CD4-positive, alpha-beta T cell treated with Interleukin-6 at 100 ng/mL for 8 hours (primary cell): Measurements from ENCODE around the gene PDE8B.

Experiments used
- DNase-seq: peaks from one replicate; pipeline ENCODE4 v3.0.0-alpha.2; 2020; ENCODE audit warnings: mixed read lengths, low spot score

PDE8B gene

GRCh38 chr5:77230727-77231470 is 20.4 kb downstream of the PDE8B start:
- no peak for DNase-seq

- DNase-seq, result no peak
These were observed 21.1 kb downstream of the PDE8B start for GRCh38 chr5:77231471-77232138.

- no peak for DNase-seq
These were observed 22.3 kb downstream of the PDE8B start for GRCh38 chr5:77232574-77233358.

- no peak for DNase-seq
These were observed 25.6 kb downstream of the PDE8B start for GRCh38 chr5:77235846-77236721.

GRCh38 chr5:77239126-77239741 is 28.8 kb downstream of the PDE8B start:
- DNase-seq, result no peak

GRCh38 chr5:77241444-77241843 is 31.0 kb downstream of the PDE8B start:
- DNase-seq, result no peak

GRCh38 chr5:77249475-77249874 is 39.0 kb downstream of the PDE8B start:
- DNase-seq, result no peak

- no peak for DNase-seq
These were observed 39.5 kb downstream of the PDE8B start for GRCh38 chr5:77250021-77250420.

GRCh38 chr5:77251921-77252320 is 41.4 kb downstream of the PDE8B start:
- DNase-seq, result no peak

GRCh38 chr5:77255617-77256016 is 45.1 kb downstream of the PDE8B start:
- DNase-seq, result no peak

GRCh38 chr5:77256406-77256805 is 45.9 kb downstream of the PDE8B start:
- no peak for DNase-seq

- DNase-seq, result no peak
These were observed 48.2 kb downstream of the PDE8B start for GRCh38 chr5:77258652-77259051.

GRCh38 chr5:77259476-77259875 is 49.0 kb downstream of the PDE8B start:
- DNase-seq, result no peak

GRCh38 chr5:77262697-77263096 is 52.2 kb downstream of the PDE8B start:
- DNase-seq, result no peak

- DNase-seq, result no peak
These were observed 55.8 kb downstream of the PDE8B start for GRCh38 chr5:77266291-77266690.

- DNase-seq, result no peak
These were observed 57.0 kb downstream of the PDE8B start for GRCh38 chr5:77267496-77267895.

GRCh38 chr5:77272206-77272605 is 61.7 kb downstream of the PDE8B start:
- no peak for DNase-seq

- DNase-seq, result no peak
These were observed 67.3 kb downstream of the PDE8B start for GRCh38 chr5:77277759-77278158.

GRCh38 chr5:77280036-77280435 is 69.6 kb downstream of the PDE8B start:
- DNase-seq, result no peak

- DNase-seq, result no peak
These were observed 71.5 kb downstream of the PDE8B start for GRCh38 chr5:77281969-77282336.

GRCh38 chr5:77282337-77283027 is 72.0 kb downstream of the PDE8B start:
- DNase-seq, result no peak
